ENCODE measurements around the gene CNGB1. TPM values are rescaled to one million over a fixed set of nuclear protein-coding genes. Genes with fewer than 3 reads are reported as not detected.

The CNGB1 gene
- total RNA-seq, 2 donors from 2014 or later = 0.34 TPM; not detected in 1

DNA sequence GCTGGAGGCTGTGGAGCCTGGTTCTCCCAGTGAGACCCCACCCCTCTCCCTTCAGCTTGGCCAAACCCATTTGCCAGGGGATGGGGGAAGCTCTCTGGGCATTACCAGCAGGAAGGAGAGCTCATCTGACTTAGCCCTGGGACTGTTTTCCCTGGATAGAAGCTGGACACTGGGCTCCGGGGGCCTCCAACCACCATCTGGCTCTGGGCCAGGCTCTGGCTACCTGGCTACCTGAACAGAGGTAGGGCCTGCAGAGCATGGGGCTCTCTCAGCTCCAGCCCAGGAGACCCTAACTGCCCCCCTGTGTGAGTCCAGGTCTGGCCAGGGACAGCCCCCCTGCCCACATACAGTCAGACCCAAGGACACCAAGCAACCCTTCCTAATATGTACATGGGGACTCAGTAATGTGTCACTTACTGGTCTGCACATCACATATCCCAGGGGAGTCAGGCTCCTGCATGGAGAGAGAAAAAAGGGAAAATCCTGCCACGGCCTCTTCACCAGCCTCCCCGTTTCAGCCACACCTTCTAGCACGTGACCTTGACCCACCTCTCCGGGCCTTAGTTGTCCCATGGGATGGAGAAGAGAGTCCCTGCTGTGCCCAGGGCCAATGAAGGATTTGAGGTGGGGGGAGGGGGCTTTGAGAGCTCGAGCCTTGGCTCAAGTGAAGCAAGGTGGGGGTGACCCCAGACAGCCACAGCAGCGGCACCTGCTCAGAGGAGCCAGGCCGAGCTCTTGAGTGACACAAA is 13.8 kb downstream of the CNGB1 start:
- no peaks in the 10 kb centered on the region for H3K9me3 ChIP-seq
- intact Hi-C loops (cut with DNase I) = no loop called here
- TF ChIP-seq CTCF (IDR thresholded peaks at IDR 0.05) (no peak), POLR2A (IDR thresholded peaks at IDR 0.05) (no peak), POLR2AphosphoS5 (IDR thresholded peaks at IDR 0.05) (no peak)
- no peaks in the 10 kb centered on the region for H3K4me1 ChIP-seq (replicated peaks)
- H3K36me3 ChIP-seq = no peaks in the 10 kb centered on the region
- H3K27ac ChIP-seq = no peak overlapping the region
- DNase-seq (ENCODE audit: low spot score) = no peak
- WGBS = 81% methylated on average over 7 of the region's 8 CpGs
- no peak overlapping the region for H3K4me3 ChIP-seq
- no peaks in the 10 kb centered on the region for H3K27me3 ChIP-seq (replicated peaks; ENCODE audit: insufficient read depth)

DNA sequence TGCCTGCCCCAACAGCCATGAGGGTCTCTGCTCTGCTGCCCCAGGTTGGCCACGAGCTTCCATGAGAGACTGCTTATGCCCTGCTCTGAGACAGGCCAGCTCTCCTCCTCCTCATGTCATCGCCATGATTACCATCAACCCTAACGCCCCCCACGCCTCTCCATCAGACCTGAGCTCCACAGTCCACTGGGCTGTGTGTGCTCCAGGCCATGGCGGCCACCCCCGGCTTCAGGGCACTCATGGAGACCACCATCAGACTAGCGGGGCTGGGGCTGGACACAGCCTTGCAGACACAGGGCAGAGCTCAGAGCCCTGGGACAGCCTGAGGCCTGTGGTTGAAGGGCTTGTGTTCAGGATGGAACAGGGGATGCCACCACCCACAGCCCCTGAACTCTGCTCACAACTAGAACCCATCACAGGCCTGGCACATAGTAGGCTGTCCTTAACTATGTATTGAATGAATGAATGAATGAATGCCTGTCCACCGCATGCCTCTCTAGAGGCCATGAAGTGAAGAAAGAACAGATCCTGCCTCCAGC is 14.6 kb downstream of the CNGB1 start:
- Histone ChIP-seq H3K4me3 (no peak overlapping the region), H3K9me3 (no peaks in the 10 kb centered on the region), H3K27me3 (replicated peaks; ENCODE audit: insufficient read depth) (no peaks in the 10 kb centered on the region), H3K27ac (no peak overlapping the region), H3K4me1 (replicated peaks) (no peaks in the 10 kb centered on the region), H3K36me3 (no peaks in the 10 kb centered on the region)
- whole genome bisulfite sequencing = 96% methylated on average over 8 of the region's 8 CpGs
- DNase-seq (ENCODE audit: low spot score) = no peak
- TF ChIP-seq CTCF (IDR thresholded peaks at IDR 0.05) = no peak
- TF ChIP-seq POLR2AphosphoS5 (IDR thresholded peaks at IDR 0.05) = no peak
- TF ChIP-seq POLR2A (IDR thresholded peaks at IDR 0.05) = no peak
- intact Hi-C loops (cut with DNase I) = no loop called here

DNA sequence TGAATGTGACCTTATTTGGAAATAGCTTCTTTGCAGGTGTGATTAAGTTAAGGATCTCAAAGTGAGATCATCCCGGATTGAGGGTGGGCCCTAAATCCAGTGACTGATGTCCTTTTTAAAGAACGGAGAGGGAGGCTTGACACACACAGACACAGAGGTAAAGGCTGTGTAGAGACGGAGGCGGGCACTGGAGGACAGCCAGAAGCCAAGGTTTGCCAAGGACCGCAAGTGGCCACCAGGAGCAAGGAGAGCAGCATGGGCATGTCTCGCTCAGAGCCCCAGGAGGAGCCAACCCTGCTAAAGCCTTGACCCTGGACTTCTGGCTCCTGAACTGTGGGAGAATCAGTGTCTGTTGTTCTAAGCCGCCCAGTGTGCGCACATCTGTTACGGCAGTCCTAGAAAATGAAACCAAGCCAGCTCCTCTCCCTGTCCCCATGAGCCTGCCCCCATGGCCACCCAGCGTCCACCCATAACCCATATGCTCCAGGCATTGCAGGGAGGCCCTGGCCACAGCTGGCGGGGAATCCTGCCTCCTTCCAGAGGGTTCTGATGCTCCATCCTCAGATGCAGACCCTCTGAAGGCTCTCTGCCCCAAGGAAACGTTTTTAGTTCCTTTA is 15.2 kb downstream of the CNGB1 start:
- Histone ChIP-seq H3K4me1 (replicated peaks) (no peaks in the 10 kb centered on the region), H3K9me3 (no peaks in the 10 kb centered on the region), H3K27ac (no peak overlapping the region), H3K27me3 (replicated peaks; ENCODE audit: insufficient read depth) (no peaks in the 10 kb centered on the region), H3K36me3 (no peaks in the 10 kb centered on the region), H3K4me3 (no peak overlapping the region)
- WGBS = 63% methylated on average over 12 of the region's 12 CpGs
- intact Hi-C loops (cut with DNase I) = no loop called here
- DNase-seq (ENCODE audit: low spot score) = peak; percentile 45
- peak in 1 of 4 experiments; percentile 27 for TF ChIP-seq CTCF (IDR thresholded peaks at IDR 0.05)
- TF ChIP-seq POLR2AphosphoS5 (IDR thresholded peaks at IDR 0.05) = no peak

- H3K27ac ChIP-seq = no peak overlapping the region
- no peaks in the 10 kb centered on the region for H3K27me3 ChIP-seq (replicated peaks; ENCODE audit: insufficient read depth)
- WGBS = 100% methylated on average over 1 of the region's 1 CpG
- DNase-seq (ENCODE audit: low spot score) = no peak
- no peak overlapping the region for H3K4me3 ChIP-seq
- H3K36me3 ChIP-seq = no peaks in the 10 kb centered on the region
- intact Hi-C loops (cut with DNase I) = no loop called here
- TF ChIP-seq POLR2AphosphoS5 (IDR thresholded peaks at IDR 0.05) (no peak), POLR2A (IDR thresholded peaks at IDR 0.05) (no peak), CTCF (IDR thresholded peaks at IDR 0.05) (no peak)
- H3K4me1 ChIP-seq (replicated peaks) = no peaks in the 10 kb centered on the region
- H3K9me3 ChIP-seq = no peaks in the 10 kb centered on the region
Measured at GRCh38 chr16:57953857-57954256, 17.1 kb downstream of the CNGB1 start.

All from prostate gland (tissue), 2 donors.